ENCODE data around the gene LIPC. TPM values are rescaled to one million over a fixed set of nuclear protein-coding genes. Genes with fewer than 3 reads are reported as not detected.

The LIPC gene
- total RNA-seq, 1 donor from 2014 or later: 0.30 TPM

- DNase-seq: no peak
Observed at GRCh38 chr15:58437531-58438105, 5.8 kb downstream of the LIPC start.

DNA sequence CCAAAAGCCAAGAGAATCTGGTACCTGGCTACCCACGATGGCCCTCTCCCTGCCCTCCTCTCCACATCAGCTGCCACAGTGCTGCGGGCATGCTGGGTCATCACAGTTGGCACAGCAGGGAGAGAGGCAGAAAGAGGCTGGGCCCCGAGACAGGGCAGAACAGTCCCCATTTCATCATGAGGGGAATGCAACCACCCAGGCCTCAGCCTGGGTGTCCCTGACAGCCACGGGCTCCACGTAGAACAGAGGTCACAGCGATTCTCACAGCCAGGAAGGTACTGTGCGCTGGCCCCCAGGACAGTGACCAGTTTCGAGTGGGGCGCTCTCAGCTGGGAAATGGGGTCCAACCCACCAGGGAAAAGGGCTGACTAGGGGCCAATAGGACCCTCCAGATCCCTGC is 6.3 kb downstream of the LIPC start:
- no peak for DNase-seq

- DNase-seq: peak; percentile 35
Observed at GRCh38 chr15:58438956-58439355, 7.2 kb downstream of the LIPC start.

DNA sequence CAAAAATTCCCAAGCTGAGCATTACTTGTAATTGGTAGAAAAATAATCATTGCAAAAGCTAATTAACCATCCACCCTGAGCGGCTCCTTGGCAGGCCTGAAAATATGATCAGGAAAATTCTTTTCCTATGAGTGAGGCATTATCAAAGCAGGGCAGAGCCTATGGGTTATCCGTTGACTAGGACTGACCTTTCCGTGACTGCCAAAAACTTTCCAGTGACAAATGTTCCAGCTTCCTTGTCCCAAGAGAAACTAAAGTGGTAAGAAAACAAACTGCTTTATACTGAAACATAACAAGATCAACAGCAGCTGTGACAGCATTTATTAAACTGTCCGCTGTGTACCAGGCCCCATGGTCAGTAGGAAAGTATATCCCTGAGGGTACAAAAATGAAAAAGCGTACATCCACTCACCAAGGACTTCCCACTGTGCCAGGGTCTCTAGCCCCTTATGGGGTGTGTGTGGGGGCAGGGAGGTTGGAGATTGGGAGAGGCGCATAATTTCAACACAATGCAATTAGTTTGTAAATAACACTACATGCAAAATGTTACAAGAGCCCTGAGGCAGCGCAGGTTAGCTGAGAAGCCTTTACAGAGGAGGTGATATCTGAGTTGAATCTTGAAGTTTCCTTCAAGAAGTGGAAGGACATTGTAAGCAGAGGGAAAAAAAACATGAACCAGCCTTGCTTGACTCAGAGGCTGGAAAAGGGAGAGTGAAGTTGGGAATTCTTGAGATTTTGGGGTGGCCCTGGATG is 8.5 kb downstream of the LIPC start:
- peak; percentile 49 for DNase-seq

GRCh38 chr15:58440922-58441321 is 9.1 kb downstream of the LIPC start:
- DNase-seq: no peak

DNA sequence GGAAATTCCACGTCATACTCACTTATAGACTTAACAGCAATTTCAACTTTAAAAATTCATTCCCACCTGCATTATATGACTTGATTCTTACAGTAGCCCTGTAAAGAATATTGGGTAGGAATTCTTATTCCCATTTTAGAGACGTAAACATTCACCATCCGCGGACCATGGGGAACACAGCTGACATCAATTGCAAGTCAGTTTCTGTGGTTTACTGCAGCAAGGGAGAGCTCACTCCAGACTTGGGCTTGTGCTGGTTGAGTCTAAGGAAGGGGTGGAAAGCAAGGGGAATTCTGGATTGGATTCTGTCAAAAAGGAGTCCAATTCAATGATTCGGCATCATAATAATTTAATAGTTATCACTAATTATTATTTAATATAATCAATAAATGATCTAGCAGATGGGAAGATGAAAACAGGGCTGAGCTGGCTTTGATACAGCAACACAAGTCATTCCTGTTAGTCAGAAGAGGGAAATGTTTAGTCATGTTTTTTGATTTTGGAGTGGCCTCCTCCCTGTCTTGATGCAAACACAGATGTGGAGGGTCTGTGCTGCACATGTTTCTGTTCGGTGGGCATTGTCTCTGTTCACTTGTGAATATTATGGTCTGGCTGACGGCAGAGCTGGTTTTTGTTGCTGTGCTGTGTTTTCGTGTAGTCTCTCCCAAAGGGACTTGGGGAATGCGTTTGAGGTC is 9.7 kb downstream of the LIPC start:
- peak; percentile 92 for DNase-seq

DNA sequence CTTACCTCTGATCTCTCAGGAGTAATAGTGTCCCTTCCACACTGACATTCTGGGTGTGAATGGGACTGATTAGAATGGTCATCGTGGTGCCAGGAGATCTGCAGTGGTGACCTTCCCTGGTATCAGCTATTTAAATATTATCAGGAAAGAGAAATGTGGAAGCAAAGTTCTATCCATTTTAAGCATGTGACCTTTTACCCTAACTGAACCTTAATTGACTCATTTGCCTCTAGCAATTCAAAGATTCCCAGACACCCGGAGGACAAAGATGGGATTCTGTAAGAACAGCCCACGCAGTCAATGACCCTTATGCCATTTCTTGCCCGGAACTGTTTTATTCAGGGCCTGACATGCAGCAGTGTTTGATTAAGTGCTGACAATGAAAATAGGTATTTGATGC is 10.3 kb downstream of the LIPC start:
- no peak for DNase-seq

GRCh38 chr15:58443308-58443707 is 11.5 kb downstream of the LIPC start:
- no peak for DNase-seq

GRCh38 chr15:58444056-58444455 is 12.3 kb downstream of the LIPC start:
- no peak for DNase-seq

DNA sequence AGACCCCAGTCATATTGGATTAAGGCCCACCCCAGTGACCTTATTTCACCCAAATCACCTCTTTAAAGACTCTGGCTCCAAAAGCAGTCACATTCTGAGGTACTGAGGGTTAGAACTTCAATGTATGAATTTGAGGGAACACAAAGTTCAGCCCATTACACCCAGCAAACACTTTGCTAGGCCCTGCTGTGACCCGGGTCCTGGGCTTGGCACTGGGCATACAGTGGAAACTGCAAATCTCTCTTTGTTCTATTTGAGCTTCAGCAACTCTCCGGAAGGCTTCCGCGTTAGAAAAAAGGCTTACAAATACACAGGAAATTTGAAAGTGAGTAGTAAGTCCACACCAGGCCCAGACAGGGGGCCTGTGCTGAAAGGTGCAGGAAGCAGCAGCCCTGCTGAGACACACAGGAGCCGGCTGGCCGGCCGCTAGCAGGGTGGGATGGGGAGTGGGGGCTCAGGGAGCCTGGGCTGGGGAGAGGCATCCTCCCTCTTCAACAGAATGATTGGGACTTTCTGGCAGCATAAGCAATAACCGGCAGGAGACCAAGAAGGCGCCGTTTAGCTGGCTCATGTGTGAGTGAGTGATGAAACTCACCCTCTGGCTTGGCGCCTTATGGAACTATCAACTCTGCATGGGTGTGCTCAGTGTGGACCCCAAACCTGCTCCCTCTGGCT is 13.0 kb downstream of the LIPC start:
- no peak for DNase-seq

- no peak for DNase-seq
Observed at GRCh38 chr15:58445865-58446264, 14.1 kb downstream of the LIPC start.

GRCh38 chr15:58446521-58446920 is 14.7 kb downstream of the LIPC start:
- no peak for DNase-seq

DNA sequence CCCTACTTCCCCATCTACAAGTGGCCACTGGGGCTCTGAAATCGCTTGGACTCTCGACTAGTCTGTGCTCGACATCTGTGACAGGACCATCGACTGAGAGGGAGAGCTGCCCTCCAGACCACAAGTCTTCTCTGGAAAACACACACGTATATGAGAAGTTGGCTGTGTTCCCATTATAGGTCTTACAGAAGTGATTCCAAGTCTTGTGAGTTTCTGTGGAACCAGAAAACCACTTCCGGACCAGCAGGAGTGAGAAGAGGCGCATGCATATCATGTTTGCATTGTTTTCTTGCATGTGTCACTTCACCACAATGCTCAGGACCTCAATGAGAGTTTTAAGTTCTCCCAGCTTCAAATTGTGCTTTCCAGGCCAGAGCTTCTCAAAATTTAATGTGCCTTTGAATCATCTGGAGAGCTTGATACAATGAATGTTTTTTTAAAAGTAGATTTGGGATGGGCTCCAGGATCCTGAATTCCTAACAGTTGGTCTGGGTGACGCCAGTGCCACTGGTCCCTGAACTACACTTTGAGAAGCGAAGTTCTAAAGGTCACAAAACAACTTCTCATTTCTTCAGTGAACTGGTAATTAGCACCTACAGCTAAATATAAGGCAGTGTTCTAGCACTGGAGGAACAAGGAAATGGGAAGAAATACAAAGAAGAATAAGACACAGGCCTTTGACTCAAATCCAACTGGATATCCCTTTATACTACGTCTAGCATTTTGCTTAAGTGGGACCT is 15.7 kb downstream of the LIPC start:
- peak; percentile 53 for DNase-seq

- no peak for DNase-seq
Observed at GRCh38 chr15:58448331-58448730, 16.5 kb downstream of the LIPC start.

DNA sequence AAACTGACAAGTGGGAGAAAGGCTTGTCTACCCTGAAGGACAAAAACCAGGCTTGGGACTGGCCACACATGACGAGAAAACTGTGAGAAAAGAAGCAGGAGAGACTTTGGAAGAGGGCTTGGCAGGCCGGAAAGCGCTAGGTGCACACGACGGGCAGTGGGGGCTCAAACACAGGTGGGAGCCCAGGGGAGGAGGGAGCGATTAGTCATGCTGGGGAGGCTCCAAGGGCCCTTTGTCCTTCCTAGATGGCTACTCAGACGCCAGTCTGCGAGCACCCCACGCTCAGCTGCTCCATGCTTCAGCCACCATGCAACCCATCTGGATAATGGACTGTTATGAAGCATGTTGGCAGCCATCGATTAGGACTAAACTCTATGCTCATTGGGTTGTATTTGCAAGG is 17.1 kb downstream of the LIPC start:
- no peak for DNase-seq

- no peak for DNase-seq
Observed at GRCh38 chr15:58451826-58452225, 20.0 kb downstream of the LIPC start.

GRCh38 chr15:58452775-58453174 is 21.0 kb downstream of the LIPC start:
- no peak for DNase-seq

DNA sequence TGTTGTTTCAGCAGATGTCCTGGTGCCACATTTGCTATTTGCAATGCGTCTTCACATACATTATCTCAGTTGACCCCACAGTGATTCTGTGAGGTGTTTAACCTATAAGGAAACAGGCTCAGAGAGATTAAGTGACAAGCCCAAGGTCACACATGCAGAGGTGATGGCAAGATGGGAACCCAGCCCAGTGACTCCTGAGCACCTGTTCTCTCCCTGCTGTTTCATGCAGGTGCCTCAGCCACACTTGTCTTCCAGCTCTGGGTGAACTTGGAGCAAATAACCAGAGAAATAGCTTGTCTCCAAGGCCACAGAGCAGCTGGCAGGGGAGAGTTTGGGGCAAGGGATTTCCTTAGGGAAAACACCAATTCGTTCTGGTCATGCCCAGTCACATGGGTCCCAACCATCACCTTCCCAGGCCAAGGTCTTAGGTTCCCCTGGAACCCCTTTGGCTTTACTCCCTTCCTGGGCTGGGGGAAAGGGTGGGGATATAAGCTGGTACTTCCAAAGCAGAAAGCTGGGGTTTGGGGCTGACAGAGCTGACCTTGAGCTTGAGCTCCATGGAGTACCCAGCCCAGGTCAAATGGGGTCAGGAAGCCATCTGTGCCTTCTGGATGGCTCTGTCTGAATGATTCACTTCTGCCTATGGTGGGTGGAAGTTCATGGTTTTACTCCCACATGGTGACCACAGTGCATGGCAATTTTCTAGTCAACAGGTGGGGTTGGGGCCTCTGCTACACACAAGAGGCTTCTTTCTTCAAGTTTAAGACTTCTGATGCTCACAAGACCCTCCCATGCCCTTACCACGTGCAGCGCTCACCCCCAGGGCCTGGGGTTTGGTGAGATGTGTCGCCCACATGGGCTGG is 22.4 kb downstream of the LIPC start:
- DNase-seq: no peak

DNA sequence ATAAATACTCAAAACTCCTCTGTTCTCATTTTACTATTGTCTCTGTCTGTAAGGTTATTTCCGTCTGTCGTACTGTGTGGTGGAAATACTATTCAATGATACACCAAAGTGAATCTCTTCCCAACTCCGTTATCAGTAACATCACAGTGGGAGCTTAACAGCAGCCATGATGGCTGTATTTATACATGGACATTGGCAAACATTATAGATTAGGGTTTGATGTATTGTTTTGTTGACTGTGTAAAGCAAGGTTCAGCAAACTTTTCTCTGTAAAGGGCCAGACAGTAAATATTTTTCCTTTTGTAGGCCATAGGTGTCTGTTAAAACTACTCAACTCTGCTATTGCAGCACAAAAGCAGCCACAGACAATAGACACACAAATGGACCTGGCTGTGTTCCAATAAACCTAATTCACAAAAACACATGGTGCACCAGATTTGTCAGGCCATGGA is 23.2 kb downstream of the LIPC start:
- no peak for DNase-seq

DNA sequence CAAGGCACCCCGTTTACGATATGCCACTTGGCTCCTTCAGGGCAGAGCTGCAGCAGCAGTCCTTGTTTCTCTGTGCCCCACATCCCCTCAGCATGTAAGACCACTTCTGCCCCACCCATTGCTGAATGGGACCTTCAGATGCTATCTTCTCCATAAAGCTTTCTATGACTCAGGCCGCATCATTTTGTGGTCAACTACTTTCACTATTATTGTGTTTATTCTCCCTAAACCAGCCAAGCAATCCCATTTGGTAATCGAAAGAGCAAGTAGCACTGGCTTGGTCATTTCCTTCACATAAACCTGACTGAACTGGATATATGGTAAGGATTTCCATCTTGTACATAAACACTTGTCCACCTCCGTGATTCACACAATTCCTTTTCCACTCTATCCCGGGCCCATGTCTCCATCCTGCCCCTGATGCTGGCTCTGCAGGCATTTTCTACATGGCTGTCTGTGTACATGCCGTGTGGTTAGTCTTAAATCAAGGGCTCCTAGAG is 25.7 kb downstream of the LIPC start:
- DNase-seq: no peak

DNA sequence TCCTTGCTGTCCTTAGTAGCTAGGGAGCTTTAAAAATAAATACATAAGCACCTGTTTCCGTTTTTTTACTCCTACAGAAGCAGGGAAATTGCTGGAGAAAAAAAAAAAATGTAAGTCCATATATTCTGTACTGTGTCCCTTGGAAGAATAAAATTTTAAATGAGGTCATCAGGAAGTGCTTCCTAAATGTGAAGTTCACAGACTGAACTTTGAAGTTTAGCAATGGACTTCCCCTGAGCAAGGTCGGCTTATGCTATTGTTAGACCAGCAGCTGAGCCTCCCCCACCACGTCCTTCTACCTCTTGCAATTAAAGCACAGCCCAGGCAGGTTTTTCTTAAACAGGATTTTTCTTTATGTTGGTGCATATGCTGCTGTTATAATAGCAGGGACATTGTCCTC is 26.3 kb downstream of the LIPC start:
- no peak for DNase-seq
